Ramos (cell line): ENCODE results near the gene SNX15.
"Not testable (repeated sequence)": the region's sequence is repeated elsewhere in the genome, so short reads cannot be mapped to it uniquely, and the experiment has no call there.

ENCODE experiments used
- in situ Hi-C: fragments of 300-500 bp; cut with MboI; formaldehyde crosslinking; loops from one replicate; pipeline ENCODE4 v1.14.3; 2022; ENCODE audit warnings: low sequenced_read_pairs; ENCODE audit not compliant: unreplicated experiment

Gene SNX15

DNA sequence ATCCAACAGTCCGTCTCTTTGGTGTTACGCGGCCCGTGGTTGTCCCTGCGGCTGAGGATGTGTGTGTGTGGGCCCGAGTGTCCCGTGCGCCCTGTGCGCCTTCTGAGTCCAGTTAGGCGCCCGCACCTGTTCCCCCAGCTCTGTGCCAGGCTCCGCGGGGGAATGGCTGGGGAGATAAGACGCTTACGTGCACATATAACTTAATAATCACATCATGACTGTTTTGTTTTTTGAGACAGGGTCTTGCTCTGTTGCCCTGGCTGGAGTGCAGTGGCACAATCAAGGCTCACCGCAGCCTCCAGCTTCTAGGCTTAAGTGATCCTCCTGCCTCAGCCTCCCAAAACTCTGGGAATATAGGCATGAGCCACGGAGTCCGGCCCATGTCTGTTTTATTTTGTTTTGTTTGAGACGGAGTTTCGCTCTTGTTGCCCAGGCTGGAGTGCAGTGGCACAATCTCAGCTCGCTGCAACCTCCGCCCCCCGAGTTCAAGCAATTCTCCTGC, 12.5 kb upstream of the SNX15 start:
- in situ Hi-C loops, result no loop called here

DNA sequence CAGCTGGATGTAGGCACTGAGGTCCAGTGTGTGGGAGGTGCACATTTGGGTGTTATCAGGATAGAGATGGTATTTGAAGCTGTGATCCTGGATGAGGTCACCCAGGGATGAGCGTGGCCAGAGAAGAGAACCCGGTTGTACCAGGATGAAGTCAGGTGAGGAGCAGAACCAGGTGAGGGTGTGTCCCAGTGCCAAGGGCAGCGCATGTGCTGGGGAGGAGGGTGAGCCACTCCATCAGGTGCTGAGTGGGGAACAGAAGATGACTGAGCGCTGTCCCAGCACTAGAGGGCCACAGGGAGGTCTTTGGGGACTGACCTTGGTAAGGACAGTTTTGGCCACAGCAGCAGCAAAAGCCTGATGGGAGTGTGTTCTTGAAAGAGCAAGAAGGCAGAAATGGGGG, 10.5 kb upstream of the SNX15 start:
- in situ Hi-C loops, result no loop called here

- in situ Hi-C loops, result no loop called here
Observed at GRCh38 chr11:65017937-65018336, 9.3 kb upstream of the SNX15 start.

- in situ Hi-C loops, result no loop called here
Observed at GRCh38 chr11:65019824-65020223, 7.4 kb upstream of the SNX15 start.

DNA sequence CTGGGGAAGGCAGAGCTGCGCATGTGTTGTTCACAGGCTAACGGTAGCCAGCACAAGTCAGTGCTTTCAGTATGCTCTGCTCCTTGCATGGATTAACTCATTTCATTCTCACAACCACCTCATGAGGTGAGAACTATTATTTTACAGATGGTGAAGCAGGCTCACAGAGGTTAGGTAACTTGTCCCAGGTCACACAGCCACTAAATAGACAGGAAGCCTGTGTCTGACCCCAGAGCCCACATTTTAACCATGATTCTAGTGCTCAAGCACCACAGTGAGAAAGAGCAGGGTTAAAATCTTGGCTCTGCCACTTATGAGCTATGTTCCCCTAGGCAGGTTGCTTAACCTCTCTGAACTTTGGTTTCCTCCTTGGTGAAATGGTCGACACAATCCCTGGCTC, 6.2 kb upstream of the SNX15 start:
- in situ Hi-C loops, result no loop called here

GRCh38 chr11:65021509-65021908, 5.7 kb upstream of the SNX15 start:
- in situ Hi-C loops, result no loop called here

DNA sequence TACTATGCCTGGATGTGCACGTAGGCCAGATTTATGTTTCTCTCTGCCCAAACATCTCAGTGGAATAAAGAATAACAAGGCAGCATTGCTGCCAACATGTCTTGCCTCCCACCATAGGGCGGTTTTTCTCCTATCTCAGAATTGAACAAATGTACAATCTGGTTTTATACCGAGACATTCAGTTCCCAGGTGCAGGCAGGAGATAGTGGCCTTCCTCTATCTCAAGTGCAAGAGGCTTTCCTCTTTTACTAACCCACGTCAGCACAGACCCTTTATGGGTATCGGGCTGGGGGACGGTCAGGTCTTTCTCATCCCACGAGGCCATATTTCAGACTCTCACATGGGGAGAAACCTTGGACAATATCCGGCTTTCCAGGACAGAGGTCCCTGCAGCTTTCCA, 3.7 kb upstream of the SNX15 start:
- in situ Hi-C loops, result not testable (repeated sequence)

DNA sequence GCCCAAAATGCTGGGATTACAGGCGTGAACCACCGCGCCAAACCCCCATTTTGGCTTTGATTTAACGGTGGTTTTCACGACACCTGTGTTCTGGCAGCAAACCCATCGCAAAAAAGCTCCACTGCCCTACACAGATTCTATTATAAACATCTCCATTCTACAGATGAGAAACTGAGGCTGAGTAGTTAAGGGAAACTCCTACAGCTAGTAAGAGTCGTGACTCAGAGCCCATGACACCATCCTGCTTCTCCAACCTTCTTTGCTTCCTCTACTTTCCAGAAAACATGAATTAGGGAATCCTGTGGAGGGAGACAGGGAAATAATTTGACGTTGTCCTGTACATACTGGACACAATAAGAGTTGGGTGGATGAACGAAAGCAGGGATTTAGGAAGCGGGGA, 429 bp upstream of the SNX15 start:
- in situ Hi-C loops, result no loop called here

DNA sequence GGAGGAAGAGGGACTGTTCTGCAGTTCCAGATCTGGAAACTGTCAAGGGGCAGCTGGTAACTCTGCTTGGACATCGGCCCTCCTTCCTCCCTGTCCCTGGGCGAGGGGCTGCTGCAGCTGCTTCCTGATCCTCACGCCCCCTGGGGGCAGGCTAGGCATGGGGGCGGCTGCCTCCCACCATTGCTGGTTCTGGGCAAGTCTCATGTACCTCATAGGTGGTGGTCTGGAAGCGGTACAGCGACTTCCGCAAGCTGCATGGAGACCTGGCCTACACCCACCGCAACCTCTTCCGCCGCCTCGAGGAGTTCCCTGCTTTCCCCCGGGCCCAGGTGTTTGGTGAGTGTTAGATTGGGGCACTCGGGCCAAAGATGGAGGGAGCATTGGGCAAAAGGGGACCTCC, 5.0 kb downstream of the SNX15 start:
- in situ Hi-C loops, result no loop called here

GRCh38 chr11:65034423-65034822, 7.2 kb downstream of the SNX15 start:
- in situ Hi-C loops, result no loop called here

- in situ Hi-C loops, result no loop called here
Observed at GRCh38 chr11:65035579-65035978, 8.3 kb downstream of the SNX15 start.

GRCh38 chr11:65036931-65037330, 9.7 kb downstream of the SNX15 start:
- in situ Hi-C loops, result no loop called here

- in situ Hi-C loops, result no loop called here
Observed at GRCh38 chr11:65040520-65040846, 13.2 kb downstream of the SNX15 start.

- in situ Hi-C loops, result no loop called here
Observed at GRCh38 chr11:65040847-65041622, 13.8 kb downstream of the SNX15 start, which contains the start of gene SAC3D1. TSS of gene SAC3D1 (plus strand) at chr11:65041210. CDS start at chr11:65041293, 83 bp downstream.

DNA sequence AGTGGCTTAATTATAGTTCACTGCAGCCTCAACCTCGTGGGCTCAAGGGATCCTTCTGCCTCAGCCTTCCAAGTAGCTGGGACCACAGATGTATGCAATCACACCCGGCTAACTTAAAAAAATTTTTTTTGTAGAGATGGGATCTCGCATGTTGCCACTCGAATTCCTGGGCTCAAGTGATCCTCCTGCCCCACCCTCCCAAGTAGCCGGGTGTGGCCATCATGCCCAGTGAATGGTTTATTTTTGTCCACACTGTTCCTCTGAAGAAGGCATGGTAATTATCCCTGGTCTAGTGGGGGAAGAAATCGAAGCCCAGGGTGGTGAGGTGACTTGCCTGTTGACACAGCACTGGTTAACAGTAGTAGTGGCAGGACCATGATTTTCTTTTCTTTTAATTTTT, 15.7 kb downstream of the SNX15 start:
- in situ Hi-C loops, result no loop called here

DNA sequence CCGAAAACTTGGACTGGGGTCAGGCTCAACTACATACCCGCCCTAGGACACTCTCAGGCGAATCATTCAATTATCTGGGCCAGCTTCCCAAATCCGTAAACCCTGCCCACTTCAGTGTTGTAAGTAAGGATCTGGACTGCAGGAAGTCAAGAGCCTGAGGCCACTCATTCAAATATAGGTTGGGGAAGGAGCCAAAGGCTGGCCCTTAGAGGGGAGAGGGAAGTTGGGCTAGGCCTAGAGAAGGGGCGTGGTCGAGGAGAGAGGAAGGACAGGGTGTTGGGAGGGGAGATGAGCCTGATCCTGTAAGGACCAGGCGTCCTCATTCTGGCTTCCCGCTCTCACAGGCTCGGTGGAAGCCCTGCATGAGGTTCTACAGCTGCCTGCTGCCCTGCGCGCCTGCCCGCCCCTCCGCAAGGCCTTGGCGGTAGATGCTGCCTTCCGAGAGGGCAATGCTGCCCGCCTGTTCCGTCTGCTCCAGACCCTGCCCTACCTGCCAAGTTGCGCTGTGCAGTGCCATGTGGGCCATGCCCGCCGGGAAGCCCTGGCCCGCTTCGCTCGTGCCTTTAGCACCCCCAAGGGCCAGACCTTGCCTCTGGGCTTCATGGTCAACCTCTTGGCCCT, 16.8 kb downstream of the SNX15 start:
- in situ Hi-C loops, result no loop called here

- in situ Hi-C loops, result no loop called here
Observed at GRCh38 chr11:65045061-65045460, 17.8 kb downstream of the SNX15 start.

- in situ Hi-C loops, result no loop called here
Observed at GRCh38 chr11:65045728-65046127, 18.5 kb downstream of the SNX15 start.

DNA sequence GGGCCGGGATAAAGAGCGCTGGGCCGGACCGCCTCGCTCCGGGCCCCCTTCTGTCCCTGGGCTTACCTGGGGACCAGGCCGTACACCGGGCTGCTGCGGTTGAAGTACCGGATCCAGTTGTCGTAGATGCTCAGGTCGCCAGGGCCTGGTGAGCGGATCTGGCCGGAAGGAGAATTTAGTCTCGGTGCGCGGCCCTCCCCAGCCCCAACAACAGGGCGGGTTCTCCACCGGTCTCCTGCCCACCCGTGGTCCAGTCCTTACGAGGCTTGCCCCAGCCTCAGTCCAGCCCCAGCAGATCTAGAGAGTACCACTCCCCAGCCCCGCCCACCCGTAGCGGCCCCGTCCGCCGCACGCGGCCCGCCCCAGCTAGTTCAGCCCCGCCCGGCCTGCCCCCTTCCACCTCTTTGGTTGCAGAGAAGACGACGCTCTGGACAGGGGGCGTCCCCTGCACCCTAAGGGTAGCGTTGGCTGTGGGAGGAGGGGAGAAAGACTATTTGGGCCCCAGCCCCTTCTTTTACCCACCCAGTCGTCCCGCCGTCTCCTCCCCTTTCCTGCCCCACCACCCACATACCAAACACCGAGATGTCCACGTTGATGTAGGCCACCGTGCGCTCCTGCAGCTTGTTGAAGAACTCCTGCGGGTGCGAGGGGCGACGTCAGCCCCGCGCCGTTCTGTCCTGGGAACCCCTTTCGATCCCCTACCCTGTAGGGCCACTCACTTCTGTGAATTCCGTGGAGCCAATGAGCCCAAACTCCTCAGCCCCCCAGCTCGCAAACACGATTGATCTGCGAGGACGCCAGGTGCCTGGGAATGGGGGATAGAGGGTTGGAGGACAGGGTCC, 20.6 kb downstream of the SNX15 start:
- in situ Hi-C loops, result no loop called here

DNA sequence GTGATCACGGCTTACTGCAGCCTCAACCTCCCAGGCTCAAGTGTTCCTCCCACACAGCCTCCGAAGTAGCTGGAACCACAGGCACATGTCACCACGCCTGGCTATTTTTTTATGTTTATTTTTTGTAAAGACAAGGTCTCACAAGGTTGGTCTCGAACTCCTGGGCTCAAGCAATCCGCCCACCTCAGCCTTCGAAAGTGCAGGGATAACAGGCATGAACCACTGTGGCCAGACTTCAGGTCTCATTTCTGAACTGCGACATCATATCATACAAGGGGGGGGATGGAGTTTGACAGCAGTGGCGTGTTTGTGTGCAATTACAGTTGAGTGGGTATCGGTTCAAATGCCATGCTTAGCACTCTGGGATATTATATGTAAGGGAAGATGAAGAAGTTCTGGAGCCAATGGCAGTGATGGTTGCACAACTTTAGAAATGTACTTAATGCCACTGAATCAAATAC, 24.2 kb downstream of the SNX15 start:
- in situ Hi-C loops, result no loop called here
